Globus pallidus (tissue), 1 donor: Measurements from ENCODE around the gene ZC3H7A.
"Not testable (repeated sequence)": the region's sequence is repeated elsewhere in the genome, so short reads cannot be mapped to it uniquely, and the experiment has no call there.

Experiments used
- DNase-seq: peaks from one replicate; pipeline ENCODE4 v3.0.0-alpha.2; 2015; ENCODE audit warnings: low spot score

ZC3H7A gene

DNA sequence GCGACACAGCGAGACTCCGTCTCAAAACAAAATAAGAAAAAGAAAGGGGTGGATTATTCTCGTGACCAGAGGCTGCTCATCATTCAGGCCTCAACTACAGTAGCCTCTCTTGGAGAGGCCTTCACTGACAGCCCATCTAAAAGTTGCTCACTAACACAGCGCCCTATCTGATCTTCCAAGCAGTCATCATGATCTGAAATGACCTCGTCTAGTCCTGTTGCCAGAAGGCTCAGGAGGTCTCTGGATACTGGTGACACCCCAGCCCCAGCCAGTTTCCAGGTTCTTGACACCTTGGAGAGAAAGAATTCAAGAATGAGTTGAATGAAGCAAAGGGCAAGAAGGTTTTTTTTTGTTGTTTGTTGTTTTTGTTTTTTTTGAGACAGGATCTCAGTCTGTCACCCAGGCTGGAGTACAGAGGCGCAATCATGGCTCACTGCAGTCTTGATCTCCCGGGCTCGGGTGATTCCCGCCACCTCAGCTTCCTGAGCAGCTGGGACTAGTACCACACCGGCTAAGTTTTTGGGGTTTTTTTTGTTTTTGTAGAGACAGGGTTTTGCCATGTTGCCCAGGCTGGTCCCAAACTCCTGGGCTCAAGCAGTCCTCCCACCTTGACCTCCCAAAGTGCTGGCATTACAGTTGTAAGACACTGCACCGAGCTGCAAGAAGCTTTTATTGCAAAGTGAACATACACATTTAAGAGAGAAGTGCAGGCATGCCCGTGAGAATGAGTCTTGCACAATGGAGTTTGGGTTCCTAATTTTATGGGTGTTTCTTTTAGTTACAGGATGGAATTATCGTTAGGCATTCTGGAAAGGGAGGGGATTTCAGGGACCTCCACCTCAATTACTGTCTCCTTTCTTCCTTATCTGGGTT, 2.7 kb upstream of the ZC3H7A start:
- no peak for DNase-seq

DNA sequence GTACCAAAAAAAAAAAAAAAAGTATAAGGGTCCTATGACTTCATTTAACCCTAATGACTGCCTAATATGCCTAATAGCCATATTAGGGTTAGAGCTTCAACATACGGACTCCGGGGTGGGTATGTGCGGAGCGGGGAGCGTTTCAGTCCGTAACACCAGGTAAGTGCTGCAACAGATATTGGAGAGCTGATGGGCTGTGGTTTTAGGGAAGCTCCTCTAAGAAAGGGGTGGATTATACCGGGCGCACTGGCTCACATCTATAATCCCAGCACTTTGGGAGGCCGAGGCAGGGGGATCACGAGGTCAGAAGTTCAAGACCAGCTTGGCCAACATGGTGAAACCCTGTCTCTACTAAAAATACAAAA, 1.9 kb upstream of the ZC3H7A start:
- DNase-seq = no peak

DNA sequence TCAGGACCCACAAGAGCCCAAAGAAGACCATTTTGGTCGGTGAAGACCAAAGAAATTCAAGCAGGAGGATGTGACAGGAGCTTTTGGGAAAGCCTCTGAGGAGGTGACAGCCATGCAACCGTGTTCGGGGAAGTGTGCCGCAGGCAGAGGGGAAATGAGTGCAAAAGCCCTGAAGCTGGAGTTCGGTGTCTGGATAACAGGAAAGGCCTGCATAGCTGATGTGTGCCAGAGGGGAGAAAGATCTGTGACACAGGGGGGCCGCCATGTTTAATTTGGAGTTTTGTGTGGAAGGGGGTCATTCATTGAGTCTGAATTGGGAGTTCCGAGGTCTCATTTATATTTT, 870 bp upstream of the ZC3H7A start:
- DNase-seq = peak; percentile 10

DNA sequence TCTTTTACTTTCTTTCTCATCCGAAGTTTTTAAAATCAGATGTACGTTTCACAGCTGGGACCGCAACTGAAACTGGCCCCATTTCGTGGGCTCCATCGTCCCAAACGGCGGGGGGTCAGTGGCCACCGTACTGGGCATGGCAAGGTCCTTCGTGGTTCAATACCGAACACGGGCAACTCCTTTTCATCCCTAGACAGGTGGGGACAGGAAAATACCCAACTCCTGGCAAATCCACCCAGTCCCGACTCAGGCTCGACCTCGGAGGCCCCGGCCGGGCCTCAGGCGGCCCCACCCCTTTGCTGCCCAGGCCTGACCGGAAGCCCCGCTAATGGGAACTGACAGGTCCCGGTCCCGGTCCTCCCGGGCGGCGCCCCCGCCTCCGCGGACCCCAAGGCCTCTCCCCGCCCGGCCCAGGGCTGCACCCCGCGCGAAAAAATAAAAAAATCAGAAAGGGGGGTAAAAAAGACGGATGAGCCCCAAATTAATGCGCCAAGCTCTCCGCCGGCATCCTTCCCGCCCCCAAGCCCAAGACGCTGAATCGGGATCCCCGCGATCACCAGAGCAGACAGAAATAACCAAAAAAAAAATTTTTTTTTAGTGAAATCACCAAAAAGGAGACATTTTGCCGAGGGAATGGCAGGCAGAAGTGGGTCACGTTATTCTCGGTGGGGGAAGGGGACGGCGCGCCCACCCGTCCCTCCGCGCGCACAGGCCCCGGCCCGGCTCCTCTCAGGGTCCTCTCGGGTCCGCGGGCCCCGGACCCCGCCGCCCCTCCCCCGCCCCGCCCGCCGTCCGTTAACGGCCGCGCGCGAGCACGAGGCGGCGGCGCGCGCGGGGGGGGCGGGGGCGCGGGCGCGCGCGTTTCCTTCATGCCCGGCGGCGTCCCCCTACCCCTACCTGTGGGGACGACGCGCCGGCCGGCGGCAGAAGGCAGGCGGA, 562 bp downstream of the ZC3H7A start:
- peak; percentile 42 for DNase-seq

DNA sequence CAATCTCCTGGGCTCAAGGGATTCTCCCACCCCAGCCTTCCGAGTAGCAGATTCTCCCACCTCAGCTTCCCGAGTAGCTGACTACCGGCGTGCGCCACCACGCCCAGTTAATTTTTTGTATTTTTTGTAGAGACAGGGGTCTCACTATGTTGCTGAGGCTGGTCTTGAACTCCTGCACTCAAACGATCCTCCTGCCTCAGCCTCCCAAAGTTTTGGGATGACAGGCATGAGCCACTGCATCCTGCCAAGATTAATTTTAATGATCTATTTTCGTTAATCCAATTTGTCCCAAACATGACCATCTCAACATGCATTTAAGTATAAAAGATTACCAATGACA, 1.2 kb downstream of the ZC3H7A start:
- no peak for DNase-seq

DNA sequence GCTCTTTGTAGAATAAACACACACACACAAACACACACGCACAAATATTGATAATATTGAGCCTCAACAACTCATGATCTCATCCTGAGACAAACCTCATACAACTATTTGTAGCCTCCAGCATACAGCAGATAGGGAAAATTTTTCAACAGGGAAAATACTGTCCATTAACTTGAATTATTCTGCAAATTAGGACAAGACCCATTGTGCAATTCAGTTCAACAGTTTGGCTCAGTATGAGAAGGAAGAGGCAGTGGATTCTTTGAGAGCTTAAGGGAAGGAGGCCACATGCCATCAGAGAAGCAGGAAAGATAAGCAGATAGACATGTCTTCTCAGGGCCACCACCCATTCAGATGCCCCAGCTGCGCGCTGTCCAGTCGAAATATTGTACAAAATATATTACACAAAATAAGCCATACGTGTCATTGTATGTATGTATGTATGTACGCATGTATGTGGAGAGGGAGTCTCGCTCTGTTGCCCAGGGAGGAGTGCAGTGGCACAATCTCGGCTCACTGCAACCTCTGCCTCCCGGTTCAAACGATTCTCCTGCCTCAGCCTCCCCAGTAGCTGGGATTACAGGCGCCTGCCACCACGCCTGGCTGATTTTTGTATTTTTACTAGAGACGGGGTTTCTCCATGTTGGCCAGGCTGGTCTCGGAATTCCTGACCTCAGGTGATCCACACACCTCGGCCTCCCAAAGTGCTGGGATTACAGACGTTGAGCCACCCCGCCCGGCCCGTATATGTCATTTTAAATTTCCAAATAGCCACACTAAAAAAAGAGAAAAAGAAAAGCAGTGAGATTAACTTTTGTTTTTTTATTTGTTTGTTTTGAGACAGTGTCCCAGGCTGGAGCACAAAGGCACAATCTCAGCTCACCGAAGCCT, 1.8 kb downstream of the ZC3H7A start:
- DNase-seq = no peak

DNA sequence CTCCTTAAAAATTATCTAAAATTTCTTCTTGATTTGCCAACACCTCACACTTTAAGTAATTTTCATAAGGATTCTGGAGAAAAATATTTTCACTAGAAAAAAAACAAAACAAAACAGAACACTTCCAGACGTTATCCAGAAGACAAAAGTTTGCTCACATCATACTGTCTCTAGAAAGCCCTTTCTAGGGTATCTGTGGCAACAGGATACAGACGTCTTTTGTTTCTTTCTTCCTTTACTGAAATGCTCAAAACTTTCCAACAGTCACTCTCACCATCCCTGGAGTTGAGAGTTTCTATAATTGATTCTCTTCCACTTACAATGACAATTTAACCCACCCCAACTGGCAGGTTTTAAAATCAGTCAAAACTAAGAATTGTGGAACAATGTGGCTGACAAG, 2.6 kb downstream of the ZC3H7A start:
- no peak for DNase-seq

DNA sequence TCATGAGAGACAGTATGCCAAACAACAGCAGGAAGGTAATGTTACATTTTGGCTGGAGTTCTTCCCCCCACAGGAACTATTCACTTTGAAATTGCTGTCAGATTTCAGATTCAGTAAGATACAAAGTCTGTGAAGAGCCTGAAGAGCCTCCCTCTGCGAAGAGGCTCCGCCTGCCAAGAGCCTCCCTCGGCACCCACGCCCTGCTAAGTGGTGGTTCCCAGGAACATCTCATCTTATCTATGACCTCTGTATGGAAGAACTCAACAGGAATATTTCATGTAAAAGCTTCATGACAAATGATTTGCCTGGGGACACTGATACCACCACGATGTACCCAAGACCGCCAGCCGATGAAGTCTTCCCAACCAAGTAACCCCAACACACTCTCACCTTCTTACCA, 3.2 kb downstream of the ZC3H7A start:
- DNase-seq = no peak

DNA sequence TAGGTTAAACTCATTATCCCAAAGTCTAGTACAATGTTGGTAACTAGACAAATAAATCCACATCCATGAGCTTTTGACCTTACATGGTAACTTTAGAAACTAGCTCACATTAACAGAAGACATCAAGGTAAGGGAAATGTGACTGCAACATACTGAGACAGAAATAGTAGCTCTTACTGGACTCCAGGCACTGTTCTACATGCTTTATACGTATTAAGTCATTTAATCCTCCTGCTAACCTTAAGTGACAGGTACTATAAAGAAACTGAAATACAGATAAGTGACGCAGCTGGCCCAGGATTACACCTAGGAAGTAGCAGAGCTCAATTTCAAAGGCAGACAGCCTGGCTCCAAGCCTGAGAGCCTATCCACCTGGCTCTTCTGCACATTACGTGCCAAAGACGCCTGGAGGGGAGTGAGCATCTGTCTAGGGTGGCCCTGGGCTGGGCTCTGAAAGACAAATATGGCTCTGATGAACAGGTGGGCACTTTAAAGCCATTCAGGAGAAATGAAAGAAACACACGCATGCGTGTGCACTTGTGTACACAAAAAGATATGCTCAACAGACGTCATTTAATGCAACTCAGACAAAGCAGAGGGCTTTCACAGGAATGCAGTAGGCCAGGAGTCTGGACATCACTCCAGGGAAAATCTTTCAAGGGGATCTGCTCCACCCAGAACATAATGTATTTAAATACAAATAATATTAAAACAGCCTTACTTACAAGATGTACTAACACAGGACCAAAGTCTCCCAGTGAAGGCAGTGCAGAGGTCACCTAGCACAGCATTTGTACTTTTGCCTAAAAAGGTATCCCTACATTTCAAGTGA, 4.4 kb downstream of the ZC3H7A start:
- DNase-seq = no peak

DNA sequence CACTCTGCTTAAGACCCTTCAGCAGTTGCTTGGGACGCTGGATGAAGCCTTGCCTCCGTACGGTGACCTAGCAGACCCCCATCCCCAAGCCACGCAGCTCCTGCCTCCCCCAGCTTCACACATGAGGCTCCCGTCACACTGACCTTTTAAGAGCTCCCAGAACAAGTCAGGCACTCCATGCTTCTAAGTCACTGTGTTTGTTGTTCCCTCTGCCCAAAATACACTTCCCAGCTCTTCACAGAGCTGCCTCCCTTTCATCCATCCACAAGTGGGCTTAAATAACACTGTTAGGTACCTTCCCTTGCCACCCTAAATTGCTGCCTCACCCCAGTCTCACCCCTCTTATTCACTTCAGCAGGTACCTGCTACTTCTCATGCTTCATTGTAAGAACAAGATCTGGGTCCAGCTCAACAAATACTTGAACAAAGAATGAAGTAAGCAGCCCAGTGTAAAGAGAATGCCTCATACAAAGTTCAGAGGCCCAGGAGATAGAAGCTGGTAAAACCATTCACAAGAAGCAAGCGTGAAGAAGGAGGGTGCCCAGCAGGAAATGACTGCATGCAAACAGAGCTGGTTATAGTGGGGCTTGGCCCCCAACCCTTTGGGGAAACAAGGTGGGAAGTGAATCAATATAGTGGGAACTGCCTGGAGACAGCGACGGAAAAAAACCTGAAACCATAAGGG, 5.8 kb downstream of the ZC3H7A start:
- no peak for DNase-seq

DNA sequence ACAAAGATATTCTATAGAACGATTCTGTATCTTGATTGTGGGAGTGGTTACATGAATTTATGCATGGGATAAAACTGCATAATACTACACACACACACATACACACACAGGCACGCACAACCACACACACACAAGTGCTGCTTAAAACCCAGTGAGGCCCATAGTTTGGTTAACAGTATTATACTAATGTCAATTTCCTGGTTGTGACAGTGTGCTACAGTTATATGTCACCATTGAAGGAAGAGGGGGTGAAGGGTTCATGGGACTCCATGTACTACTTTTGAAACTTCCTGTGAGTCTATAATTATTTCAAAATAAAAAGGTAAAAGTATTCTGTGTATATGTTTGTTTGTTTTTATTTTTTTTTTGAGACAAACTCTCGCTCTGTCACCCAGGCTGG, 8.1 kb downstream of the ZC3H7A start:
- DNase-seq = no peak

DNA sequence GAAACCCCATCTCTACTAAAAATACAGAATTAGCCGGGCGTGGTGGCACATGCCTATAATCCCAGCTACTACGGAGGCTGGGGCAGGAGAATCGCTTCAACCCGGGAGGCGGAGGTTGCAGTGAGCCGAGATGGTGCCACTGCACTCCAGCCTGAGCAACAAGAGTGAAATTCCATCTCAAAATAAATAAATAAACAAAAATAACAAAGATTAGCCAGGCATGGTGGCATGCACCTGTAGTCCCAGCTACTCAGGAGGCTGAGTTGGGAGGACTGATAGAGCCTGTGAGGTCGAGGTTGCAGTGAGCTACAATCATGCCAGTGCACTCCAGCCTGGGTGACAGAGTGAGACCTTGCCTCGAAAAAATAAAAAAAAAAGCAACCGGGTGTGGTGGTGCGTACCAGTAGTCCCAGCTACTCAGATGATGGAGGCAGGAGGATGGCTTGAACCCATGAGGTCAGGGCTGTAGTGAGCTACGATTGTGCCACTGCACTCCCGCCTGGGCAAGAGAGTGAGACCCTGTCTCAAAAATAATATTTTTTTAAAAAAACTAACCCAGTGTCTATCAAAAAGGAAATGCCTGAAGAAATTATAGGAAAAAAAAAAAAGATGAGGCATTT, 12.0 kb downstream of the ZC3H7A start:
- not testable (repeated sequence) for DNase-seq

DNA sequence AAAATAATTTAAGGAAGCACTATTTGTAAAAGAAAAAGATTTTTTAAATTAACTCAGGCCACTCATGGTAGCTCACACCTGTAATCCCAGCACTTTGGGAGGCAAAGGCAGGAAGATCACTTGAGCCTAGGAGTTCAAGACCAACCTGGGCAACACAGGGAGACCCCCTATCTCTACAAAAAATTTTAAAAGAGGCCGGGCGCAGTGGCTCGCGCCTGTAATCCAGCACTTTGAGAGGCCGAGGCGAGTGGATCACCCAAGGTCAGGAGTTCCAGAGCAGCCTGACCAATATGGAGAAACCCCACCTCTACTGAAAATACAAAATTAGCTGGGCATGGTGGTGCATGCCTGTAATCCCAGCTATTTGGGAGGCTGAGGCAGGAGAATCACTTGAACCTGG, 12.7 kb downstream of the ZC3H7A start:
- DNase-seq = not testable (repeated sequence)

DNA sequence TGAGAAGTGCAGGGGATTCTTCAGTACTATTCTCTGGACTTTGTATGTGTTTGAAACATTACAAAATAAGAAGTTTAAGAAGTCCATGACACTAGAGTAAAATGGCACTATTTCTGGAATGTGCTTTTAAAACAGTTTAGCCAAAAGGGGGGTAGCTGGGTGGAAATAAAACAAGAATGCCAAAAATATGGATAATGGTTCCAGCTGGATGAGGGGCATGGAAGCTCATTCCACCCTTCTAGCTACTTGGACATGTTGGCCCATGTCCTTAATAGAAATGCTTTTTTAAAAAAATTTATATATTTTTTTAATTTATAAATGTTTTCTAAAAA, 13.1 kb downstream of the ZC3H7A start:
- DNase-seq = no peak

DNA sequence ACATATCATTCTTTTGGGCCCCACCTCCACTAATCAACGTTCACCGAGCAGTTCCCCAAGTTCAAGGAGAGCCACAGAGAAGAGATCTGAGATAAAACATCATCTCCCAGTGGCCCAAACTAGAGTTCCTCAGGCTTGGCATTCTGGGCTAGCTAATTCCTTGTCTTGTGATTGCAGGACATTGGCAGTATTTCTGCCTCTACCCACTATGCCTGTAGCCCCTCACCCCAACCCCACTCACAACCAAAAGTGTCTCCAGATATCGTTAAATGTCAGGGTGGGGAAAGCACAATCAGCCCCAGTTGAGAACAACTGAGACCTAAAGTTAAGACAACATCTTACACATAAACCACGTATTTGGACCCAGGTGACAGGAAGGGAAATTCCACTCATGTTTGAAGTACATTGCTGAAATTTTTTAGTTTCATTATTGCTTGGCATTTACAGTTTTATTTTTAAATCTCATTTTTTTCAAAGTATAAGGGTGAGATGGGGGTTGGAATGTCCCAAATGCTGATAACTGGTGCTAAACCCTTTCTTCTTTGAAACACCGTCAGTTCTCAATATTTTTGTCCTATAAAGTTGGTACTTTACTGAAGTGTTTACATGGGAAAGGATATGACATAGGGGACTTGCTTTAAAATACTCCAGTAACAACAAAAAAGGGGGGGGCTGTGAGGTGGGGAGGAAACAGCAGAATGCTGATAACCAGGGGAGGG, 13.6 kb downstream of the ZC3H7A start:
- DNase-seq = peak; percentile 17

DNA sequence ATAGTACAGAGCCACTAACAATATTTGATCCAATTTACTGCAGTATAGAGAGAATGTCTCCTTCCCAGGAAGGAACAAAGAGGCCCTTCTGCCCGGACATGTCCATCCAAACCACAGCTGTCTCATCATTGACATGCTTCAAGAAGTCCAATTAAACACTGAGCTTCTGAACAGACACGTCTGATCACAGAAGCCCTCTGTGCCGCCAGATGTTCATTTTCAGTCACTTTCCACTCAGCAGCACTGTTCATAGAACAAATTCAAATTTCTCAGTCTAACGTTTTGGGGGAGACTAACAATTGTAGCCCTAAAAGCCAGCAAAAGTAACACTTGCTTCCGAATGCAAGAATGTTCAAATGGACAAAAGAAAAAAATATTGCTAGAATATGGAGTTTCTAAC, 15.3 kb downstream of the ZC3H7A start:
- DNase-seq = peak; percentile 88

DNA sequence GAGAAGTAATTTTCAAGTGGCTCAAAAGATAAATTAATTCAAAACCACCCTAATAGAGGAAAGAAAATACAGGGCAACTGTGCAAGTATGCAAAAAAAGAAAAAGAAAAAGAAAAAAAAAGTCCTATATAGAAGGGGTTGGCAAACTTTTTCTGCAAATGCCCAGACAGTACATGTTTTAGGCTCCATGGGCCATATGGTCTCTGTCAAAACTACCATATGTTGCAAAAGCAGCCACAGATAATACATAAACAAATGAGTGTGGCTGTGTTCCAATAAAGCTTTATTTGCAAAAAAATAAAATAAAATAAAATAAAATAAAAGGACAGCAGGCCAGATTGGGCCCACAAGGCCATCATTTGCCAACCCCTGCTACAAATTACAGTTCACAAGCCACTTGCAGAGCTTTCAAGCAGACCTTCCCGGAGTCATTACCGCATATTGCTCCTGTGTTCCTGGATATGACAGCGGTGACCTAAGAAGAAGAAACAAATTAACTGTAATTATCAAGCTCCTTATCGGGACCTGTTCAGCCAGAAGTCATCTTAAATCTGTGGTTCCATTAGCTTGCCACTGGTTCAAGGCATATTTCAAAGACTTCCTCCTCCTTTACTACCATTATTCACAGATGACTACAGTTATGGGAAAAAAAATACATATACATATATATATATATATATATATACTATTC, 15.9 kb downstream of the ZC3H7A start:
- no peak for DNase-seq

DNA sequence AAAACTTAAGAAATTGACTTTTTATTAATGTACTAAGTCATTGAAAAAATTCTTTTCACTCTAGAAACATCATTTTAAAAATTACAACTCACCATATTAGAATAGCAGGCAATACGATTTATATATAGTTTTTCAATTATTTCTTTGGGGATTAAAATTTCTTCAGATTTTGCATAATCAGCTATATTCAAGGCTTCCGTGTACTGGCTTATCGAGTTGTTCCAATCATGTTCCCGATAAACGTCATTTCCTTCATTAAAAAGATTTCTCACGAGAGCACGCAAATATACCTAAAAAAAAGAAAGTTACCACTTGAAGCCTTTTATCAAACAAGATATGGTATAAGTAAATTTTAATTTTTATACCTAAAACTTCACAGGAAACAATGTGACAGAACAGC, 18.0 kb downstream of the ZC3H7A start:
- DNase-seq = no peak

DNA sequence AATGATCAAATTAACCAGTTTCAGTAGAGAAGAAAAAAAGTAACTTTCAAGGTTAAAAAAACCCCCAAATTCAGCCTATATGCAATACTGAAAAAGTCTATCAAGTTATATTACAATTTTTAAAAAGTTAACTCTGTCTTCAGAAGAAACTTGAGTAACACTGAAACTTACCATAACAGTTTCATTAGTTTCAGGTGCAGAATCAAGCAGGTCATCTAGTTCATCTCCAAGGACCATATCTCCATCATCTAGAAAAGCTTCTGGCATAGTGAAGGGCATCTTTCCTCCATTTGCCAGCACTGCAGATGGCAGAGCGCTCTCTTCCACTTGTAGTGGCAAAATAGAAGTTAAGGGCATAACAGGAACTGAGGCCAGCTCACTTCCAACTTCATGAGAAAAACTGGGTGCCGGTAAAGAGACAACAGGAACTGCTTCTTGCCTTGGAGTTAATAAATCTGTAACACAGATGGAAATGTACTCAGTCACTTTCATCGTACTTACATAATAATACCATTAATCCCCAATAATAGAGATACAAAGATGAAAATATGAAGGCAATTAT, 22.9 kb downstream of the ZC3H7A start:
- DNase-seq = no peak
